Measurements from ENCODE around the gene IL31RA.

The IL31RA gene

DNA sequence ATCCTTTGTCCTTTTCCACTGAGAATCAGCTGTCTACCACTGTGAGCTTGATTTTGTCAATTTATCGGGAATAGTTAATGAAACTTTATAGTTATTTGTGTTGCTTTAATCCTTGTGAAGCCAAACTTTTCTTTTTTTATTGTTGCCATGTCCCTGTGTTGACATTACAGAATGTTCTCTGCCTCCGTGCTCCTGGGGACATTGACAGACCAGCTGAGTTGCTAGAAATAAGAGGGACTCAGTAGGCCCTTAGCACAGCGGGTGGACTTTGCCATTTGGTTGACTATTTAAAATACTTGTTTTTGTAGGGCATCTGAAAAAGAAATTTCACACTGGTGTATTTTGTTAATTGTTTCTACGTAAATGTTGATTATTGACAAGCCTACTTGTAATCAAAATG lies 70.5 kb downstream of the IL31RA start:
- peak in 1 of 2 donors; percentile 6 for DNase-seq
- TF ChIP-seq, protein P1, sequence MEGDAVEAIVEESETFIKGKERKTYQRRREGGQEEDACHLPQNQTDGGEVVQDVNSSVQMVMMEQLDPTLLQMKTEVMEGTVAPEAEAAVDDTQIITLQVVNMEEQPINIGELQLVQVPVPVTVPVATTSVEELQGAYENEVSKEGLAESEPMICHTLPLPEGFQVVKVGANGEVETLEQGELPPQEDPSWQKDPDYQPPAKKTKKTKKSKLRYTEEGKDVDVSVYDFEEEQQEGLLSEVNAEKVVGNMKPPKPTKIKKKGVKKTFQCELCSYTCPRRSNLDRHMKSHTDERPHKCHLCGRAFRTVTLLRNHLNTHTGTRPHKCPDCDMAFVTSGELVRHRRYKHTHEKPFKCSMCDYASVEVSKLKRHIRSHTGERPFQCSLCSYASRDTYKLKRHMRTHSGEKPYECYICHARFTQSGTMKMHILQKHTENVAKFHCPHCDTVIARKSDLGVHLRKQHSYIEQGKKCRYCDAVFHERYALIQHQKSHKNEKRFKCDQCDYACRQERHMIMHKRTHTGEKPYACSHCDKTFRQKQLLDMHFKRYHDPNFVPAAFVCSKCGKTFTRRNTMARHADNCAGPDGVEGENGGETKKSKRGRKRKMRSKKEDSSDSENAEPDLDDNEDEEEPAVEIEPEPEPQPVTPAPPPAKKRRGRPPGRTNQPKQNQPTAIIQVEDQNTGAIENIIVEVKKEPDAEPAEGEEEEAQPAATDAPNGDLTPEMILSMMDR (IDR thresholded peaks at IDR 0.05), result no peak
- H3K4me1 ChIP-seq, result peaks cover 0 to 6% (median 0%) of the 10 kb centered on the region in 4 donors
- no peak overlapping the region for H3K27ac ChIP-seq
- intact Hi-C loops (cut with DNase I; ENCODE audit: low total_unique reads), result no loop called here
- no peak overlapping the region for H3K4me3 ChIP-seq
- no peaks in the 10 kb centered on the region for H3K27me3 ChIP-seq
- no peaks in the 10 kb centered on the region for H3K9me3 ChIP-seq
- H3K36me3 ChIP-seq, result no peaks in the 10 kb centered on the region

DNA sequence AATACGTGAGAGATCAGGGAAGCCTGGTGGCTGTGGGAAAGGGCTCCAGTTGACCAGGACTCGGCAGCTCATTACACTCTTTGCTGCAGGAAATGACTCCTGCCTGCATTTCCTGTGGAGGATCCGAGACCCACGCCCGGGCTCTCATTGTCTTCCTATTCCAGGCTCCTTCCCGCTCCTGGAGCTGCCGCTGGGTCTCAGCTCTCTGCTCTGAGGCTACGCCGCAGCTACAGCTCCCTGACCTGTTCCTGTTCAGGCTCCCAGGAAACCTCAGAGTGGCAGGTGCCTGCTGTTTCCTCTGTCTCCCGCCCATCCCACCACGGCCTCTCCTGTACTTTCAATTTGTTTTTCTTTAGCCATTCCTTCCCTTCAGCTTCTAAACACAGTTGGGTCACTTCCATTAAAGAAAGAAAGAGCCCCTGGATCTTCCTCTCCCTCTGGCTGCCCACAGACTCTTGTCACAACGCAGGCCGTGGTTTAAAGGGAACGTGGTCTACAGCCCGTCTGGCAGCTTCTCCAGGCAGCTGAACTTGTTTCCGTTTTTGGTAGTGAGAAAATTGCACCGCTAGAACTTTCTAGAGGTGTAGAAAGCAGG lies 72.1 kb downstream of the IL31RA start:
- Histone ChIP-seq H3K4me3 (peak overlapping the region; percentile 43 to 49), H3K9me3 (no peaks in the 10 kb centered on the region), H3K27me3 (no peaks in the 10 kb centered on the region), H3K4me1 (peaks cover 0 to 6% (median 0%) of the 10 kb centered on the region in 4 donors), H3K27ac (peak overlapping the region in 1 of 2 donors; percentile 1), H3K36me3 (no peaks in the 10 kb centered on the region)
- intact Hi-C loops (cut with DNase I; ENCODE audit: low total_unique reads), result no loop called here
- TF ChIP-seq, protein P1 (IDR thresholded peaks at IDR 0.05), result no peak
- DNase-seq, result peak in 1 of 2 donors; percentile 55

DNA sequence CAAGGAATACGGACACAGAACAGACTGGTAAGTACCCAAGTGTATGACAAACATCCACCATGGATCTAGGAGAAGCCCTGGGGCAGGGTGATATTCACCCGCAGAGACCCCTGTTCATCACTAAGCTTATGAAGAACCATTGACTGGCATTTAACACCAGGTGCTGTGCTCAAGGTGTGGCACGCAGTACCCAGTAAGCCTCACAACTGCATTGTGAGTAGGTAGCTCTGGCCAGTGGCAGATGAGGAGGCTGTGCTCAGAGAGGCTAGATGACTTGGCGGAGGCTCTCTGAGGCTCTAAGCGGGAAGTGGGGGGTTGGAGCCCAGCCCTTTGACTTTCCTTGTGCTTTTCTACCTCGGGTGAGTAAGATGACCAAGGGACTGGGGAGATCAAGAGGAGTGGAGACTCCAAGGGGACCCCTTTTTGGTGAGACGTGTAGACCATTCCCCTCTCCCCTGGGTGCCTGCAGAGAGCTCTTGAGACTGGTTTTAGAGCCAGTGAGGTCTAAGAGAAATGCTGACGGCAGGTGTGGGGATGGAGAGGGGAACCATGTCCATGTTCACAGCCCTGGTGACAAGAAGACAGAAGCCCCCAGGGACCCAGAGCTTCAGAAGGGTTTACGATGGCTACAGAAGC lies 72.8 kb downstream of the IL31RA start:
- Histone ChIP-seq H3K27me3 (no peaks in the 10 kb centered on the region), H3K4me3 (peak overlapping the region; percentile 43 to 49), H3K9me3 (no peaks in the 10 kb centered on the region), H3K4me1 (peaks cover 0 to 6% (median 0%) of the 10 kb centered on the region in 4 donors), H3K36me3 (no peaks in the 10 kb centered on the region), H3K27ac (no peak overlapping the region)
- no peak for DNase-seq
- TF ChIP-seq, protein P1 (IDR thresholded peaks at IDR 0.05), result no peak
- intact Hi-C loops (cut with DNase I; ENCODE audit: low total_unique reads), result no loop called here

DNA sequence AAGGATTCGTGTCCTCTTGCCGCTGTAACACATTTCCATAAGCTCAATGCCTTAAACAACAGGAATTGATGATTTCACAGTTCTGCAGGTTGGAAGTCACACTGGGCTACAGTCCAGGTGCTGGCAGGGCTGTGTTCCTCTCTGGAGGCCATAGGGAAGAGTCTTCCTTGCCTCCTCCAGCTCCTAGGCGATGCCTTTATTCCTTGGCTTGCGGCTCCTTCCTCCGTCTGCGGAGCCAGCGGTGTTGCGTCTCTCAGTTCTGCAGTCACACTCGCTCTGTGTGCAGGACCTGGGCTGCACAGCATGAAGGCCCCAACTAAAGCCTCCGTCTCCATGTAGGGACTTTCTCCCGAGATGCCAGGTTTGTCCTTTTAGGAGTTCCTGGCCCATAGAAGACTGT lies 73.6 kb downstream of the IL31RA start:
- Histone ChIP-seq H3K4me3 (no peak overlapping the region), H3K36me3 (no peaks in the 10 kb centered on the region), H3K4me1 (peaks cover 0 to 6% (median 0%) of the 10 kb centered on the region in 4 donors), H3K9me3 (no peaks in the 10 kb centered on the region), H3K27ac (no peak overlapping the region), H3K27me3 (no peaks in the 10 kb centered on the region)
- TF ChIP-seq, protein P1 (IDR thresholded peaks at IDR 0.05), result no peak
- intact Hi-C loops (cut with DNase I; ENCODE audit: low total_unique reads), result no loop called here
- DNase-seq, result no peak

DNA sequence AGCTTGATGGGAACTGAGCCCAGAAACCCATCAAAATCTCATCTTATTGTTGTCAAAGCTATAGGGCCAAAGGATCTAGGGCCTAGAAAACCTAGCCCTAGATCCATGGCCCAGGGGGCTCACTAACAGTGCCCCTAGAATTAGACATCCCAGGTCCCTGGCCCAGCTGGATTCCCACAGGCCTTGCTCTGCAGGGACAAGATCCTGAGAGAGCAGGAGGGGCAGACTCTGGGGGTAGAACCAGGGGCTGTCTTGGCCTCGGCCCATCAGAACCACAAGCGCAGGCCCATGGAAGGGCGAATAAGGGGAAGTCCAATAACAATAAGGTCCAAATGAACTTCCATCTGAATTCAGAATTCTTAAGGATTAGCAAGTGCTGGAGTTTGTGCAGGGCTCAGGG lies 74.0 kb downstream of the IL31RA start:
- Histone ChIP-seq H3K4me3 (no peak overlapping the region), H3K9me3 (no peaks in the 10 kb centered on the region), H3K27ac (no peak overlapping the region), H3K36me3 (no peaks in the 10 kb centered on the region), H3K27me3 (no peaks in the 10 kb centered on the region), H3K4me1 (peaks cover 0 to 6% (median 0%) of the 10 kb centered on the region in 4 donors)
- intact Hi-C loops (cut with DNase I; ENCODE audit: low total_unique reads), result no loop called here
- no peak for DNase-seq
- TF ChIP-seq, protein P1 (IDR thresholded peaks at IDR 0.05), result no peak
